Activated B cell treated with CpG ODN at 0.5 μM for 24 hours (primary cell): ENCODE measurements around the gene SLIT3. TPM values are rescaled to one million over a fixed set of nuclear protein-coding genes. Genes with fewer than 3 reads are reported as not detected.

Experiments used
- ATAC-seq: fragments of 200-7000 bp; cut with Tn5 transposase; one replicate; pipeline ENCODE4 v1.10.0; 2021; ENCODE audit warnings: low read depth, mild to moderate bottlenecking, moderate library complexity
- CTCF ChIA-PET: fragments of 350-600 bp; sonication (Branson Sonifier 250); formaldehyde crosslinking; loops from one replicate; lab custom pipeline; 2021; ENCODE audit warnings: antibody characterized with exemption; lab: Charles Lee
- POLR2A ChIA-PET: fragments of 350-600 bp; sonication (Branson Sonifier 250); formaldehyde crosslinking; loops from one replicate; lab custom pipeline; 2021; ENCODE audit warnings: antibody characterized with exemption; lab: Charles Lee
- DNase-seq: peaks from one replicate; pipeline ENCODE4 v3.0.0; 2022
- H3K27ac Mint-ChIP-seq: one replicate; pipeline ENCODE4 v1.8.0; 2020; ENCODE audit warnings: mixed read lengths
- H3K27me3 Mint-ChIP-seq: one replicate; pipeline ENCODE4 v1.8.0; 2021; ENCODE audit warnings: mixed read lengths
- H3K36me3 Mint-ChIP-seq: one replicate; pipeline ENCODE4 v1.8.0; 2021; ENCODE audit warnings: low read depth, mixed read lengths
- H3K4me1 Mint-ChIP-seq: one replicate; pipeline ENCODE4 v1.8.0; 2021; ENCODE audit warnings: mixed read lengths
- H3K4me3 Mint-ChIP-seq: one replicate; pipeline ENCODE4 v1.8.0; 2020; ENCODE audit warnings: mild to moderate bottlenecking, mixed read lengths
- H3K9me3 Mint-ChIP-seq: one replicate; pipeline ENCODE4 v1.8.0; 2020; ENCODE audit warnings: mixed read lengths
- CTCF ChIP-seq: fragments of 200-600 bp; IDR thresholded peaks from one replicate; pipeline ENCODE4 v1.8.0; 2022; ENCODE audit warnings: antibody characterized with exemption, mild to moderate bottlenecking
- intact Hi-C: fragments of 100-400 bp; cut with micrococcal nuclease; formaldehyde crosslinking; loops from one replicate; pipeline ENCODE4 v1.15.1; 2024
- total RNA-seq: library from RNA; stranded (reverse); gene quantifications from 2 replicates; pipeline ENCODE4 v1.2.3, GENCODE V29; 2022

Gene SLIT3
- total RNA-seq, 1 donor from 2014 or later: not detected

DNA sequence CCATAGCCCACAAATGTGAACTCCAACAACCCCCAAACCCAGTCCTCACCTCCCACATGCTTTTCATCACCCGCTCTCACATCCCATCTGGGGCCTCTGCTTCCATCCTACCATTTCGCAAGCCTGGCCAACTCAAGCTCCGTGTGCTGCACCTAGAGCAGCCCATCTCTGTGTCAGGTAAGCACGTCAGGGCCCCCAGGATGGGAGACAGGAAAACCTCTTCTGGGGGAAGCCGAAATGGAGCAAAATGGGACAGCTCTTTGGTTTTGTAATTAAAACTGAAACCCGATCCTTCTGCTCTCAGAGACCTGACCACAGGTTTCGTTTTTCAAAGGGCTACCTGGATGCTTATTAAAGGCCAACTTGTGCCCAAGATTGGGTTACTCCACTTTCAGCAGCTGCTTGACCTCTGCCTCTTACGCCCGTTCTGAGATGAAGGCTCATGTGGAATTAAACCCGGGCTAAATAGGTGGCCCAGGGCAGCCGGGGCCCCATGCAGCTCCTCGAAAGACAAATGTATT is 287.7 kb downstream of the SLIT3 start:
- Mint-ChIP-seq H3K36me3 (no peaks in the 10 kb centered on the region), H3K4me3 (no peak overlapping the region), H3K9me3 (no peaks in the 10 kb centered on the region), H3K4me1 (no peaks in the 10 kb centered on the region), H3K27me3 (peaks cover 9% of the 10 kb centered on the region), H3K27ac (no peak overlapping the region)
- ChIA-PET POLR2A (no interaction called here), CTCF (no interaction called here)
- no peak for ATAC-seq
- no peak for DNase-seq
- intact Hi-C loops: no loop called here
- no peak for TF ChIP-seq CTCF

- intact Hi-C loops: no loop called here
- ChIA-PET POLR2A (no interaction called here), CTCF (no interaction called here)
- no peaks in the 10 kb centered on the region for H3K36me3 Mint-ChIP-seq
- no peak for TF ChIP-seq CTCF
- no peak for DNase-seq
- H3K27me3 Mint-ChIP-seq: peaks cover 6% of the 10 kb centered on the region
- ATAC-seq: no peak
- H3K9me3 Mint-ChIP-seq: no peaks in the 10 kb centered on the region
- no peak overlapping the region for H3K4me3 Mint-ChIP-seq
- no peaks in the 10 kb centered on the region for H3K4me1 Mint-ChIP-seq
- H3K27ac Mint-ChIP-seq: no peak overlapping the region
Observed at GRCh38 chr5:169012450-169012849, 288.5 kb downstream of the SLIT3 start.

GRCh38 chr5:169011451-169011850 is 289.5 kb downstream of the SLIT3 start:
- Mint-ChIP-seq H3K9me3 (no peaks in the 10 kb centered on the region), H3K4me1 (no peaks in the 10 kb centered on the region)
- CTCF ChIA-PET: no interaction called here

DNA sequence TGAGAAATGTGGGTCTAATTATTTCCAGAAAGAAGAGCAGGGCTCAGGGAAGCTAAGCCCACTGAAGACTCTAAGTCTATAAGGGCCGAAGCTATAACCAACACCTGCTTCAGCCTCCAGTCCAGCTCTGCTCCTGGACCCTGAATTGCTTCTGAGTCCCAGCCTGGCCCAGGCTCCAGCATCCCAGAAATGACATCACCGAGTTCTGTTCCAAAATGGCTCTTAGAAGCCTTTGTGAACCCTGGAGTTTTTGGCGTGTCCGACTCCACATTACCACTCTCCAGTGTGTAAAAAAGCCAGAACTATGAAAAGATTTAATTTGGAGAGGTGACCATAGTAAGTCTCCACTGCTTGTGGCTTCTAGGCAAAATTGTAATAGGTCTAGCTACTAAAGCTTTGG is 289.9 kb downstream of the SLIT3 start:
- intact Hi-C loops: no loop called here
- Mint-ChIP-seq H3K27ac (no peak overlapping the region), H3K9me3 (no peaks in the 10 kb centered on the region), H3K27me3 (peaks cover 6% of the 10 kb centered on the region), H3K4me1 (no peaks in the 10 kb centered on the region), H3K36me3 (no peaks in the 10 kb centered on the region), H3K4me3 (no peak overlapping the region)
- TF ChIP-seq CTCF: no peak
- CTCF ChIA-PET: no interaction called here
- ATAC-seq (no peak), DNase-seq (no peak)
- POLR2A ChIA-PET: no interaction called here

More at GRCh38 chr5:169011451-169011850, 289.5 kb downstream of the SLIT3 start:
- Mint-ChIP-seq H3K27ac (no peak overlapping the region), H3K36me3 (no peaks in the 10 kb centered on the region), H3K27me3 (peaks cover 6% of the 10 kb centered on the region), H3K4me3 (no peak overlapping the region)
- ATAC-seq (no peak), DNase-seq (no peak)
- POLR2A ChIA-PET: no interaction called here
- intact Hi-C loops: no loop called here
- TF ChIP-seq CTCF: no peak

DNA sequence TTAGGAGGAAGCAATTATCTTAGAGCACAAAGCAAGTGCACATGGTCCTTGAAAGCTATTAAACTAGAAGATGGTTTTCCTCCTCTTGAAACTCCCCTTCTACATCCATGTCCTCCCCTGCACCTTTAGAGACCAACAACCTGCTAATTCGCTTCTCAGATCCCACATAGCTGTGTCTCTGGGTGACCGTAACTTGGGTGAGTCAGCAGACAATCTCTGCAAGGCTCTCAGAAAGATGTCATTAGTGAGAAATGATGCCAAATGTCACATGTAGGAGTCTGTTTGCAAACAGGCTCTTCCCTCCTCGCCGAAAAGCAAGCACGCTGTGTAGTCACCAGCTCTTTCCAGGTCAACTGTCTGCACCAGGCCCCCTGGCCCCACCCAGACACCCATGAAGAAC is 291.8 kb downstream of the SLIT3 start:
- CTCF ChIA-PET: no interaction called here
- H3K9me3 Mint-ChIP-seq: no peaks in the 10 kb centered on the region
- ATAC-seq (no peak), DNase-seq (no peak)
- intact Hi-C loops: no loop called here
- POLR2A ChIA-PET: no interaction called here
- H3K36me3 Mint-ChIP-seq: no peaks in the 10 kb centered on the region
- H3K27me3 Mint-ChIP-seq: peaks cover 4% of the 10 kb centered on the region
- TF ChIP-seq CTCF: no peak
- no peak overlapping the region for H3K4me3 Mint-ChIP-seq
- no peak overlapping the region for H3K27ac Mint-ChIP-seq
- H3K4me1 Mint-ChIP-seq: no peaks in the 10 kb centered on the region
